GM12878 (cell line): ENCODE data around the gene KANSL2. TPM values are rescaled to one million over a fixed set of nuclear protein-coding genes. Genes with fewer than 3 reads are reported as not detected.

Experiments
- NFYB ChIP-seq: IDR thresholded peaks from 2 replicates; pipeline ENCODE4 v1.6.1; 2011; ENCODE audit warnings: low read depth, mild to moderate bottlenecking, low read length, improper control_type of control experiment, moderate library complexity; ENCODE audit not compliant: insufficient read depth
- NR2F1 ChIP-seq: fragments of 450-650 bp; conservative IDR thresholded peaks from 2 replicates; pipeline ENCODE4 v1.6.1; 2017; ENCODE audit warnings: mild to moderate bottlenecking
- POLR2AphosphoS5 ChIP-seq: IDR thresholded peaks from 2 replicates; pipeline ENCODE4 v1.6.1; 2011; ENCODE audit warnings: mild to moderate bottlenecking, low read length, inconsistent platforms
- RBBP5 ChIP-seq: fragments of 200-600 bp; sonication (generic); conservative IDR thresholded peaks from 2 replicates; pipeline ENCODE4 v1.6.1; 2016
- SUZ12 ChIP-seq: fragments of 200-600 bp; sonication (generic); IDR thresholded peaks from one replicate; pipeline ENCODE4 v1.6.1; 2018; ENCODE audit warnings: antibody characterized with exemption, mild to moderate bottlenecking; ENCODE audit not compliant: unreplicated experiment
- ZSCAN29 ChIP-seq: fragments of 450-650 bp; IDR thresholded peaks from 2 replicates; pipeline ENCODE4 v1.6.1; 2017; ENCODE audit warnings: mild to moderate bottlenecking, moderate library complexity
- polyA plus RNA-seq, 11 experiments: library from polyadenylated mRNA; depleted of rRNA in 4 of 11; unstranded in 6 of 11; stranded (reverse) in 5 of 11; fragments of >200 nt; fragmentation: Nextera tagmentation in 4 of 11; fragmentation: Illumina TruSeq in 1 of 11; extraction: Ambion mirVana in 4 of 11; extraction: Trizol in 1 of 11; gene quantifications; 1 replicate in 1 of 11; 2 replicates in 10 of 11; pipeline versions ENCODE4 v1.2.1 to v1.2.3, GENCODE V29; 2011 to 2016; ENCODE audit warnings: inconsistent platforms in 2 of 11, missing spikeins in 2 of 11, low read depth in 1 of 11
- total RNA-seq, 4 experiments: library from RNA; depleted of rRNA in 3 of 4; stranded (reverse); fragments of >200 nt in 3 of 4; fragmentation: Illumina TruSeq in 1 of 4; extraction: Trizol in 1 of 4; gene quantifications; 2 replicates each; pipeline versions ENCODE4 v1.2.1 to v1.2.3, GENCODE V29; 2013 to 2021
- TF ChIP-seq, protein P1 (sequence below): IDR thresholded peaks from 2 replicates; pipeline ENCODE4 v1.6.1; 2012; ENCODE audit warnings: low read depth, low read length, improper control_type of control experiment
- TF ChIP-seq, protein P2 (sequence below): fragments of 450-650 bp; IDR thresholded peaks from 2 replicates; pipeline ENCODE4 v1.6.1; 2017; ENCODE audit warnings: mild to moderate bottlenecking
- TF ChIP-seq, protein P3 (sequence below): IDR thresholded peaks from 2 replicates; pipeline ENCODE4 v1.6.1; 2011; ENCODE audit warnings: mild to moderate bottlenecking, low read depth, low read length, moderate library complexity; ENCODE audit not compliant: insufficient replicate concordance
- TF ChIP-seq, protein P4 (sequence below): fragments of 450-650 bp; conservative IDR thresholded peaks from 2 replicates; pipeline ENCODE4 v1.6.1; 2017; ENCODE audit warnings: mild to moderate bottlenecking, moderate library complexity
- TF ChIP-seq, protein P5 (sequence below): IDR thresholded peaks from 2 replicates; pipeline ENCODE4 v1.6.1; 2012; ENCODE audit warnings: mild to moderate bottlenecking, low read depth, low read length
- TF ChIP-seq, protein P6 (sequence below): fragments of 150-350 bp; IDR thresholded peaks from 2 replicates; pipeline ENCODE4 v1.6.1; 2014; ENCODE audit warnings: mild to moderate bottlenecking, low read depth, low read length

The KANSL2 gene
- total and polyA plus RNA-seq, 10 of the 15 experiments (the other 5 are each of a cell fraction or from before 2014, with no cell fraction given), result 28.1 to 54.8 (median 40.9) TPM

DNA sequence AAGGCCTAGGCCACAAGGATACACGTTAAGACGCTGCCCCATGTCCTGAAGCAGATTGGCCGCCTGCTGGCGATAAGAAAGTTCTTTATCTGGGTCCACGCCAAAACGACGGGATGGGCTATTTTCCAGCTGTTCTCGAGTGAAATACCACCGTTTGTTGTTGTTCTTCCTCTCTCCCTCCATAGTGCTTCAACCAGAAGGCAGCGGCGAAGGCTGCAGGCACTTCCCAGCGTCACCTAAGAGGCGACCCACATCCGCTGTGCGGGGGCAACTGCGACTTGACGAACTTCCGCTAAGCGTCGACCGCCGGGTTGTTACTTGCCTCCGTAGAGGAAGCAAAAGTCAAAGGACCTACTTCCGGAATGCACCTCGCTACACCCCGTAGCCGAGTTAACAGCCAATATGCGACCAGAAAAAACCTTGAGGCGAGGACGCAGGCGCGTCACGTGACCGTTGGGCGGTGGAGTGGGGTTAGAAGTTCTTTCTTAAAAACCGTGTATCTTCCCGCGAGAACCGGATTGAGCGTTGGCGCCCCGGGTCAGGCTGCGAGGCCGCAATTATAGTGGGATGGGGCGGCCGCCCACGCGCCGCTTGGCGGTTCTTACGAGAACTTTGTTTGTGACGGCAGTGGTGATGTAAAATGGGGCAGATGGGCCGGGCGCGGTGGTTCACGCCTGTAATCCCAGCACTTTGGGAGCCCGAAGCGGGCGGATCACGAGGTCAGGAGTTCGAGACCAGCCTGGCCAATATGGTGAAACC, 34.6 kb upstream of the KANSL2 start, which contains the start of gene CCNT1 (continued):
- TF ChIP-seq POLR2AphosphoS5 (peak; percentile 92), NR2F1 (peak; percentile 96), NFYB (no peak), RBBP5 (no peak), ZSCAN29 (peak; percentile 76; the same call in 1 of the 2 replicates), SUZ12 (no peak)
- TF ChIP-seq, protein P1, sequence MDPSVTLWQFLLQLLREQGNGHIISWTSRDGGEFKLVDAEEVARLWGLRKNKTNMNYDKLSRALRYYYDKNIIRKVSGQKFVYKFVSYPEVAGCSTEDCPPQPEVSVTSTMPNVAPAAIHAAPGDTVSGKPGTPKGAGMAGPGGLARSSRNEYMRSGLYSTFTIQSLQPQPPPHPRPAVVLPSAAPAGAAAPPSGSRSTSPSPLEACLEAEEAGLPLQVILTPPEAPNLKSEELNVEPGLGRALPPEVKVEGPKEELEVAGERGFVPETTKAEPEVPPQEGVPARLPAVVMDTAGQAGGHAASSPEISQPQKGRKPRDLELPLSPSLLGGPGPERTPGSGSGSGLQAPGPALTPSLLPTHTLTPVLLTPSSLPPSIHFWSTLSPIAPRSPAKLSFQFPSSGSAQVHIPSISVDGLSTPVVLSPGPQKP, result peak; percentile 93
- TF ChIP-seq, protein P2, sequence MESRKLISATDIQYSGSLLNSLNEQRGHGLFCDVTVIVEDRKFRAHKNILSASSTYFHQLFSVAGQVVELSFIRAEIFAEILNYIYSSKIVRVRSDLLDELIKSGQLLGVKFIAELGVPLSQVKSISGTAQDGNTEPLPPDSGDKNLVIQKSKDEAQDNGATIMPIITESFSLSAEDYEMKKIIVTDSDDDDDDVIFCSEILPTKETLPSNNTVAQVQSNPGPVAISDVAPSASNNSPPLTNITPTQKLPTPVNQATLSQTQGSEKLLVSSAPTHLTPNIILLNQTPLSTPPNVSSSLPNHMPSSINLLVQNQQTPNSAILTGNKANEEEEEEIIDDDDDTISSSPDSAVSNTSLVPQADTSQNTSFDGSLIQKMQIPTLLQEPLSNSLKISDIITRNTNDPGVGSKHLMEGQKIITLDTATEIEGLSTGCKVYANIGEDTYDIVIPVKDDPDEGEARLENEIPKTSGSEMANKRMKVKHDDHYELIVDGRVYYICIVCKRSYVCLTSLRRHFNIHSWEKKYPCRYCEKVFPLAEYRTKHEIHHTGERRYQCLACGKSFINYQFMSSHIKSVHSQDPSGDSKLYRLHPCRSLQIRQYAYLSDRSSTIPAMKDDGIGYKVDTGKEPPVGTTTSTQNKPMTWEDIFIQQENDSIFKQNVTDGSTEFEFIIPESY, result 0 out of 2 replicates have a peak, but pooled peaks have one; percentile 7
- TF ChIP-seq, protein P3, sequence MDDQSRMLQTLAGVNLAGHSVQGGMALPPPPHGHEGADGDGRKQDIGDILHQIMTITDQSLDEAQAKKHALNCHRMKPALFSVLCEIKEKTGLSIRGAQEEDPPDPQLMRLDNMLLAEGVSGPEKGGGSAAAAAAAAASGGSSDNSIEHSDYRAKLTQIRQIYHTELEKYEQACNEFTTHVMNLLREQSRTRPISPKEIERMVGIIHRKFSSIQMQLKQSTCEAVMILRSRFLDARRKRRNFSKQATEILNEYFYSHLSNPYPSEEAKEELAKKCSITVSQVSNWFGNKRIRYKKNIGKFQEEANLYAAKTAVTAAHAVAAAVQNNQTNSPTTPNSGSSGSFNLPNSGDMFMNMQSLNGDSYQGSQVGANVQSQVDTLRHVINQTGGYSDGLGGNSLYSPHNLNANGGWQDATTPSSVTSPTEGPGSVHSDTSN, result no peak
- TF ChIP-seq, protein P4, sequence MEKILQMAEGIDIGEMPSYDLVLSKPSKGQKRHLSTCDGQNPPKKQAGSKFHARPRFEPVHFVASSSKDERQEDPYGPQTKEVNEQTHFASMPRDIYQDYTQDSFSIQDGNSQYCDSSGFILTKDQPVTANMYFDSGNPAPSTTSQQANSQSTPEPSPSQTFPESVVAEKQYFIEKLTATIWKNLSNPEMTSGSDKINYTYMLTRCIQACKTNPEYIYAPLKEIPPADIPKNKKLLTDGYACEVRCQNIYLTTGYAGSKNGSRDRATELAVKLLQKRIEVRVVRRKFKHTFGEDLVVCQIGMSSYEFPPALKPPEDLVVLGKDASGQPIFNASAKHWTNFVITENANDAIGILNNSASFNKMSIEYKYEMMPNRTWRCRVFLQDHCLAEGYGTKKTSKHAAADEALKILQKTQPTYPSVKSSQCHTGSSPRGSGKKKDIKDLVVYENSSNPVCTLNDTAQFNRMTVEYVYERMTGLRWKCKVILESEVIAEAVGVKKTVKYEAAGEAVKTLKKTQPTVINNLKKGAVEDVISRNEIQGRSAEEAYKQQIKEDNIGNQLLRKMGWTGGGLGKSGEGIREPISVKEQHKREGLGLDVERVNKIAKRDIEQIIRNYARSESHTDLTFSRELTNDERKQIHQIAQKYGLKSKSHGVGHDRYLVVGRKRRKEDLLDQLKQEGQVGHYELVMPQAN, result peak; percentile 89; the same call in 1 of the 2 replicates
- TF ChIP-seq, protein P5, sequence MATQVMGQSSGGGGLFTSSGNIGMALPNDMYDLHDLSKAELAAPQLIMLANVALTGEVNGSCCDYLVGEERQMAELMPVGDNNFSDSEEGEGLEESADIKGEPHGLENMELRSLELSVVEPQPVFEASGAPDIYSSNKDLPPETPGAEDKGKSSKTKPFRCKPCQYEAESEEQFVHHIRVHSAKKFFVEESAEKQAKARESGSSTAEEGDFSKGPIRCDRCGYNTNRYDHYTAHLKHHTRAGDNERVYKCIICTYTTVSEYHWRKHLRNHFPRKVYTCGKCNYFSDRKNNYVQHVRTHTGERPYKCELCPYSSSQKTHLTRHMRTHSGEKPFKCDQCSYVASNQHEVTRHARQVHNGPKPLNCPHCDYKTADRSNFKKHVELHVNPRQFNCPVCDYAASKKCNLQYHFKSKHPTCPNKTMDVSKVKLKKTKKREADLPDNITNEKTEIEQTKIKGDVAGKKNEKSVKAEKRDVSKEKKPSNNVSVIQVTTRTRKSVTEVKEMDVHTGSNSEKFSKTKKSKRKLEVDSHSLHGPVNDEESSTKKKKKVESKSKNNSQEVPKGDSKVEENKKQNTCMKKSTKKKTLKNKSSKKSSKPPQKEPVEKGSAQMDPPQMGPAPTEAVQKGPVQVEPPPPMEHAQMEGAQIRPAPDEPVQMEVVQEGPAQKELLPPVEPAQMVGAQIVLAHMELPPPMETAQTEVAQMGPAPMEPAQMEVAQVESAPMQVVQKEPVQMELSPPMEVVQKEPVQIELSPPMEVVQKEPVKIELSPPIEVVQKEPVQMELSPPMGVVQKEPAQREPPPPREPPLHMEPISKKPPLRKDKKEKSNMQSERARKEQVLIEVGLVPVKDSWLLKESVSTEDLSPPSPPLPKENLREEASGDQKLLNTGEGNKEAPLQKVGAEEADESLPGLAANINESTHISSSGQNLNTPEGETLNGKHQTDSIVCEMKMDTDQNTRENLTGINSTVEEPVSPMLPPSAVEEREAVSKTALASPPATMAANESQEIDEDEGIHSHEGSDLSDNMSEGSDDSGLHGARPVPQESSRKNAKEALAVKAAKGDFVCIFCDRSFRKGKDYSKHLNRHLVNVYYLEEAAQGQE, result no peak
- TF ChIP-seq, protein P6, sequence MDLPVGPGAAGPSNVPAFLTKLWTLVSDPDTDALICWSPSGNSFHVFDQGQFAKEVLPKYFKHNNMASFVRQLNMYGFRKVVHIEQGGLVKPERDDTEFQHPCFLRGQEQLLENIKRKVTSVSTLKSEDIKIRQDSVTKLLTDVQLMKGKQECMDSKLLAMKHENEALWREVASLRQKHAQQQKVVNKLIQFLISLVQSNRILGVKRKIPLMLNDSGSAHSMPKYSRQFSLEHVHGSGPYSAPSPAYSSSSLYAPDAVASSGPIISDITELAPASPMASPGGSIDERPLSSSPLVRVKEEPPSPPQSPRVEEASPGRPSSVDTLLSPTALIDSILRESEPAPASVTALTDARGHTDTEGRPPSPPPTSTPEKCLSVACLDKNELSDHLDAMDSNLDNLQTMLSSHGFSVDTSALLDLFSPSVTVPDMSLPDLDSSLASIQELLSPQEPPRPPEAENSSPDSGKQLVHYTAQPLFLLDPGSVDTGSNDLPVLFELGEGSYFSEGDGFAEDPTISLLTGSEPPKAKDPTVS, result peak; percentile 80; the same call in 1 of the 2 replicates
